Mammary epithelial cell (primary cell): ENCODE measurements around the gene CCDC80.

ENCODE experiments used
- CTCF ChIP-seq, 2 donors: IDR thresholded peaks in 1 of 2; conservative IDR thresholded peaks in 1 of 2; 2 replicates each; pipeline ENCODE4 v1.5.1; 2011 to 2012; ENCODE audit warnings: inconsistent platforms in 2 of 2, low read length in 2 of 2, mild to moderate bottlenecking in 2 of 2, control low read depth in 1 of 2, low read depth in 1 of 2; ENCODE audit not compliant: insufficient read depth in 1 of 2; ENCODE audit errors: extremely low read depth in 1 of 2
- EZH2 ChIP-seq: IDR thresholded peaks from 2 replicates; pipeline ENCODE4 v1.6.1; 2012; ENCODE audit warnings: low read length, inconsistent platforms, borderline replicate concordance

GRCh38 chr3:112646623-112647022 is 5.7 kb upstream of the CCDC80 start:
- TF ChIP-seq CTCF (conservative IDR thresholded peaks at IDR 0.05 in 1 of 2, IDR thresholded peaks at IDR 0.05 in 1 of 2; ENCODE audit: extremely low read depth in 1 of 2, insufficient read depth in 1 of 2, low read depth in 1 of 2, low read length in 2 of 2) = no peak
- TF ChIP-seq EZH2 = no peak
